Effector memory CD4-positive, alpha-beta T cell (primary cell): ENCODE measurements around the gene LNX1.

Experiments used
- DNase-seq, 3 donors: peaks; one replicate each; pipeline ENCODE4 v3.0.0-alpha.2; 2020
- H3K27ac ChIP-seq: 2 replicates; pipeline ENCODE4 v1.7.0; 2013; ENCODE audit warnings: mild to moderate bottlenecking, low read length, moderate library complexity; ENCODE audit not compliant: insufficient read depth, poor library complexity, severe bottlenecking
- H3K27me3 ChIP-seq: replicated peaks from 2 replicates; pipeline ENCODE4 v1.7.0; 2013; ENCODE audit warnings: mild to moderate bottlenecking, low read length; ENCODE audit not compliant: insufficient read depth, control insufficient read depth, poor library complexity, severe bottlenecking
- H3K36me3 ChIP-seq: 2 replicates; pipeline ENCODE4 v1.7.0; 2013; ENCODE audit warnings: mild to moderate bottlenecking, low read length, moderate library complexity; ENCODE audit not compliant: control insufficient read depth, insufficient read depth
- H3K4me1 ChIP-seq: 2 replicates; pipeline ENCODE4 v1.7.0; 2013; ENCODE audit warnings: low read length, mild to moderate bottlenecking; ENCODE audit not compliant: control insufficient read depth, insufficient read depth, poor library complexity, severe bottlenecking
- H3K4me3 ChIP-seq: 2 replicates; pipeline ENCODE4 v1.7.0; 2013; ENCODE audit warnings: low read length, low read depth, mild to moderate bottlenecking; ENCODE audit not compliant: insufficient read depth, poor library complexity, severe bottlenecking
- H3K9me3 ChIP-seq: 2 replicates; pipeline ENCODE4 v1.7.0; 2013; ENCODE audit warnings: mild to moderate bottlenecking, low read length, moderate library complexity; ENCODE audit not compliant: control insufficient read depth

The LNX1 gene

DNA sequence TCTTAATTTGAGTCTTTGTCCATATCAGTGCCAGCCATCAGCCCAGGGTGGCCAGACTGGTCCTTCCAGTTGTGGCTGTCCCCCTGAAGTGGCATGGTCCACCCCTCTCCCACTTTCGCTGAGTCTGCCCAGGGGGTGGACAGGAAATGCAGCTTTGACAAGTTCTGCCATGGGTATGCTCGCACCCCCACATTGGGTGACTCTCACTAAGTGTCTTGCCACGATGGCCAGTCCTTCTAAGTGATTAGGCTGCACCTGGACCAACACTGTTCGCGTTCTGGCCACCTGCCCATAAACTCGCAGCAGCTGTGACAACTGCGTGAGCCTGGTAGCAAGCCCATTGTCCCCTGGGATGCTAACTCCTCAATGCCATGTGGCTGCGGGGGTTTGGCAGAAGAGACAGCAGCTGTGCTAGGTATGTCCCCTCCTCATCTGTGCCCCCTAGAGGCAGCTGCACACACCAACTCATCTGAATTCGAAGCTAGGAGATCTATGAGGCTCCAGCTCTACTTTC is 10.0 kb upstream of the LNX1 start:
- no peak for DNase-seq
- Histone ChIP-seq H3K36me3 (no peaks in the 10 kb centered on the region), H3K4me3 (no peak overlapping the region), H3K4me1 (no peaks in the 10 kb centered on the region), H3K27me3 (no peaks in the 10 kb centered on the region), H3K9me3 (no peaks in the 10 kb centered on the region), H3K27ac (no peak overlapping the region)

DNA sequence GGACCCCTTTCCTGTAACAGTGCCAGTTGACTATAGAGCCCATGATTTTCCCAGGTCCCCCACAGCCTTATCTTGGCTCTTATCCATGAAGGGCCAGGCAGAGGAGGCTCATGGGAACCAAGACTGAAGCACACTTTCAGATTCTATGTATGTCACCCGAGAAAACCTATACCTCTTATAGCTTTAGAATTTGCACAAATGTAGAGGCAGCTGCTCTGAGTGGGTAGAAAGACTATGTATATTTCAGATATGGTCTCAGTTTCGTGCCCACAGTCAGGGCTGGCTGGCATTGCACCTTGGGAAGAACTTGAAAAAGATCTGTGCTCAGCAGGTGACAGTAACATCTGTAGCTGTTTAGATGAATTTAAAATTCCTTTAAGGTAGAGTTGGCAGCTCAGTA is 8.3 kb upstream of the LNX1 start:
- Histone ChIP-seq H3K4me3 (no peak overlapping the region), H3K27ac (no peak overlapping the region), H3K36me3 (no peaks in the 10 kb centered on the region), H3K27me3 (no peaks in the 10 kb centered on the region), H3K9me3 (no peaks in the 10 kb centered on the region), H3K4me1 (no peaks in the 10 kb centered on the region)
- DNase-seq, result no peak

DNA sequence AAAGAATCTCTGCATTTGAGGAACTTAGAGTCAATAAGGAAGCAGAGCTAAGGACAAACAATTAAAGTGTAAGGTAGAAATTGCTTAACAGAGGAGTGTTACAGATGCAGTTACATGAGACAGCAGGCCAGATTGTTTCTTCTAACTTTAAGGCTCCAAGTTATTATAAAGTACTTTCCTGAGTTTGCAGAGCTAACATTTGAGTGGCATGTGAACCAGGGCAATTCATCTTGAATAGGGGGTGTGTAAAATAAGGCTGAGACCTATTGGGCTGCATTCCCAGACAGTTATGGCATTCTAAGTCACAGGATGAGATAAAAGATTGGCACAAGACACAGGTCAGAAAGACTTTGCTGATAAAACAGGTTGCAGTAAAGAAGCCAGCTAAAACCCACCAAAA is 7.6 kb upstream of the LNX1 start:
- H3K27me3 ChIP-seq, result no peaks in the 10 kb centered on the region
- H3K4me1 ChIP-seq, result no peaks in the 10 kb centered on the region
- no peak overlapping the region for H3K27ac ChIP-seq
- no peaks in the 10 kb centered on the region for H3K9me3 ChIP-seq
- DNase-seq, result no peak
- H3K4me3 ChIP-seq, result no peak overlapping the region
- no peaks in the 10 kb centered on the region for H3K36me3 ChIP-seq

DNA sequence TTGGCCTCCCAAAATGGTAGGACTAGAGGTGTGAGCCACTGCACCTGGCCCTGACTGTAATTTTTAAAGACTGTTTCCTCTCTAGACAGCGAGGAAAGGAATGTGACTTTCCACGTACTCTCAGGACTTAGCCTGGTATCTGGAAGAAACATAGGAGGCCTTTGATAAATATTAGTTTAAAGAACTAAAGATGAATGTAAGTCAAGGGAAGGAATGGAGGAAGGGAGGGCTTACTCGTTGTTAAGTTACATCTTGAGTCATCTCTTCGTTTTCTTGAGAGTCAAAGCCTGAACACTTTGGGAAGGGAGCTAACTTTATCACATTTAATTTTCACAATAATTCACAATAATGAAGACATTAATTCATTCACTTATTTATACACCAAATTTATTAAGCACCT is 7.2 kb upstream of the LNX1 start:
- H3K27me3 ChIP-seq, result no peaks in the 10 kb centered on the region
- no peak overlapping the region for H3K27ac ChIP-seq
- no peaks in the 10 kb centered on the region for H3K4me1 ChIP-seq
- H3K36me3 ChIP-seq, result no peaks in the 10 kb centered on the region
- H3K4me3 ChIP-seq, result no peak overlapping the region
- no peak for DNase-seq
- H3K9me3 ChIP-seq, result no peaks in the 10 kb centered on the region

DNA sequence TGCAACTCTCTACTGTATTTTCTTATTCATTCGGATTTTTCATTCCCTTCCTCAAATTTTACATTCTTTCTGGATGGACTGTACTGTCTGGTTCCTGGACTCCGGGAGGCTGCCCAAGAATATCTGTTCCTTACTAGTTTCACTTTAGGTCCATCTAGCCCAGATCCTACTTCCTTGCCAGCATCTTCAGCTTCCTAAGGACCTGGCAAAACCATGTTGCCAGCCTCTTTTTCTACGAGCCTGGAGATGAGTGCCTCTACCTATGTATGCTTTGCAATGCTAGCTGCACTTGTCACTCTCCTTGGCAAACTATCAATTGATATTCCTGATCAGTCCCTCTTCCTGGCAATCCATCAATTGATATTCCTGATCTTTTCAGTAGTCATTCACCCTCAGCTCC is 5.6 kb upstream of the LNX1 start:
- Histone ChIP-seq H3K27ac (no peak overlapping the region), H3K36me3 (no peaks in the 10 kb centered on the region), H3K4me1 (no peaks in the 10 kb centered on the region), H3K4me3 (no peak overlapping the region), H3K9me3 (no peaks in the 10 kb centered on the region), H3K27me3 (no peaks in the 10 kb centered on the region)
- no peak for DNase-seq

DNA sequence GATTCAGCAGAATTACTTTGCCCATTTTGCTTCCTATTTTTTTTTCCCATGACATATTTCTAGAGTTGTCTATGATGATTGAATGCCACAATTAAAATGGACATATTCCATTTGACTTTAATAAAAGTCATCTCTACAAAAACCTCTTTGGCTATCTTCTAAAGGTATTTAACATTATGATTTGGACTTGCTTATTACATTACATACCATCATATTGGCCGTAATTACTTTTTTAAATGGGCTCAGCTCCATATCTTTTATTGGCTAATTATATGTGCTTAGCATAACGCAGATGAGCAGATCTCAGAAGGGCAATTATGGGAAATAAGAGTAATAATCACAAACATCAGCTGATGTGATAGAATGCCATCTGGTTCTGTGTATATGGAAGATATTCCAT is 4.5 kb upstream of the LNX1 start:
- Histone ChIP-seq H3K9me3 (no peaks in the 10 kb centered on the region), H3K27me3 (peaks cover 3% of the 10 kb centered on the region), H3K36me3 (no peaks in the 10 kb centered on the region), H3K4me1 (no peaks in the 10 kb centered on the region), H3K27ac (no peak overlapping the region), H3K4me3 (no peak overlapping the region)
- DNase-seq, result no peak

DNA sequence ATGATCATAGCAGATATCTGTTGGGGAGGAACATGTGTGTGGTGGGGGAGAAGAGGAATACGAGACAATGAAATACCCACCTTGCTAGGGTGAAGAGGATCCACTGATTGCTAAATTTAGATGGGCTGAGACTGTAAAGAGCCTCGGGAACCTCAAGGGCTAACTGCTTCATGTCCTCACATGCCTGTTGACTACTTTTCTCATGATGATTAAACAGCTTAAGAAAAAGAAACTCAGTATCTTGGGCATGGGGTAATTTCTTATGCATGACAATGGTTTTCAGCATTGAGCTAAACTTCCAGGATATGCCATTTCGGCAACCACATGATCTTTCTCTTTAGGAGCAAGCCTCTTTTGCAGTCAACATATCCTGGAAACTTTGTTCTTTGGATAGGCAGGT is 3.9 kb upstream of the LNX1 start:
- H3K4me3 ChIP-seq, result no peak overlapping the region
- no peaks in the 10 kb centered on the region for H3K9me3 ChIP-seq
- no peak for DNase-seq
- no peaks in the 10 kb centered on the region for H3K4me1 ChIP-seq
- no peak overlapping the region for H3K27ac ChIP-seq
- H3K27me3 ChIP-seq, result peaks cover 3% of the 10 kb centered on the region
- no peaks in the 10 kb centered on the region for H3K36me3 ChIP-seq

DNA sequence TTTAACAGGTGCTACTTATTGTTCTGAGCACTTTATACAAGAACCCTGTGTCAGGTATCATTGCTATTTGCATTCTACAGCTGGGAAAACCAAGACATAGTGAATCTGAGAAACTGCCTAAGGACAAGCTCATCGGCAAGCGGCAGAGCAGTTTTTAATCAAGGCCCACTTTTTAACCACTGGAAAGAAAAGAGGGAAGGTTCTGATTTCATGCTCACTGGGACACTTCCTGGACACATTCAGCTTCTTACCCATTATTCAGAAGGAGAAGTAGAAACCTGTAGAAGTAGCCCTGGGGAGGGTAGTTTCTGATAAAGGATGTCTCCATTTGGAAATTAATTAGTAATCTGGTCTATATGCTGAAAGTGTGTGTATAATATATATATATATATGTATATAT is 2.5 kb upstream of the LNX1 start:
- H3K4me1 ChIP-seq, result no peaks in the 10 kb centered on the region
- H3K4me3 ChIP-seq, result no peak overlapping the region
- no peaks in the 10 kb centered on the region for H3K36me3 ChIP-seq
- no peak overlapping the region for H3K27ac ChIP-seq
- no peak for DNase-seq
- no peaks in the 10 kb centered on the region for H3K9me3 ChIP-seq
- H3K27me3 ChIP-seq, result peaks cover 3% of the 10 kb centered on the region

DNA sequence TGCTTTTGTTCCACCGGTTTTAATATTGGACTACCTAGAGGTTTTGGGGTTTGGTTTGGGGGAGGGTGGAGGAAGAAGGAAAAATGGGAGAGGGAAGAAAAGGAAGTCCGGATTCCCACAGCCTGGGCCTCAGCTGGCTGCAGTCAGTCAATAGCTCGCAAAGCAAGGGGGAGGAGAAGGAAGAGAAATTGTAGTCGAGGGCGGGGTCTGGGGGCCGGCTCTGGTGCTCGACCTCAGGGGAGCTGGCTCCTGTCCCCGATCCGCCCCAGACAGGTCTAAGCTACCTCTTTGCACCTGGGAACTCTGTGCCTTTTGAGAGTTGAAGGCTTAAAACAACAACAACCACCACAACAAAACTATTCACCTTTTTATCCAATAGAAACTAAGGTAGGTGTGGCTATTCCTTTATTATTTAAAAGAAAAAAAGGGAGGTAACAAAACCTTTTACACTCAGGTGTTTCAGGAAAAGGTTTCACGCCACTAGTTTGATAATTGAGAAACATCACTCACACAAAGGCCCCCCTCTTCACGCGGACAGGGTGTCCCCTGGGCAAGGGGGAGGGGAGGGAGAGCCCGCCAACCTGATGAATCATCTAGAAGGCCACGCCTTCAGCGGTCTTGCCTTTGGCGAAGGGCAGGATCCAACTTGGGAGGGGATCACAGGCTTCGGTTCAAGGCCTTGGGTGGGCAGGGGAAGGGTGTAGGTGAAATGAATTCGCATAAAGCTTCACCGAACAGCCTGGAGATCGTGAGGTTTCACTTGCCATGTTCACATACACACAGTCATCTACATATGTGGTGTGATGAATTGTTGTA is 1.6 kb upstream of the LNX1 start:
- H3K4me3 ChIP-seq, result no peak overlapping the region
- no peak for DNase-seq
- no peaks in the 10 kb centered on the region for H3K36me3 ChIP-seq
- no peaks in the 10 kb centered on the region for H3K4me1 ChIP-seq
- H3K27me3 ChIP-seq, result peaks cover 3% of the 10 kb centered on the region
- H3K9me3 ChIP-seq, result no peaks in the 10 kb centered on the region
- H3K27ac ChIP-seq, result no peak overlapping the region

DNA sequence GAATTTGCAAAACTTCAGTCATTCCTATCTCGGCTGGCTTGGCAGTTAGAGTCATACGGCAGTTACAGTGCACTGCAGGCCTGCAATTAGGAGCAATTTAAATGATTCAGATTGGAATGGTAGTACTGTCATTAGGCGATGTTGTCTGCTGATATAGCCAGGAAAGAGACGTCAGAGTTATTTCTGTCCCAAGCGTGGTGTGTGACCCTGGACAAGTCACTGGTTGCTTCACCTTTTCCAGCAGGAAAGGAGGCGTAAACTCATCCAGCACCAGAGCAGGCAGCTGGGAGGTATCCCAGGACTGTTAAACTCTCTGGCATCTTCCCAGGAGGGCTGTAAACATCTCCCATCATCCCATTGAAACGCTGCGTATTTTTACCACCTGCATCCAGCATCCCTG is 836 bp upstream of the LNX1 start:
- DNase-seq, result no peak
- Histone ChIP-seq H3K36me3 (no peaks in the 10 kb centered on the region), H3K4me3 (no peak overlapping the region), H3K4me1 (no peaks in the 10 kb centered on the region), H3K27me3 (peaks cover 3% of the 10 kb centered on the region), H3K9me3 (no peaks in the 10 kb centered on the region), H3K27ac (no peak overlapping the region)
